OCI-LY1 (cell line): ENCODE measurements around the gene SNTG2.
"Not testable (repeated sequence)": the region's sequence is repeated elsewhere in the genome, so short reads cannot be mapped to it uniquely, and the experiment has no call there.

Source experiments
- H2AFZ ChIP-seq: fragments of 200-600 bp; sonication (generic), shearing (Covaris generic); 2 replicates; pipeline ENCODE4 v1.6.0; 2014; ENCODE audit warnings: antibody characterized with exemption, mild to moderate bottlenecking, low read length
- H3F3A ChIP-seq: fragments of 200-600 bp; sonication (generic), shearing (Covaris generic); 2 replicates; pipeline ENCODE4 v1.6.0; 2014; ENCODE audit warnings: mild to moderate bottlenecking, antibody characterized with exemption, low read length, moderate library complexity; ENCODE audit not compliant: insufficient read depth
- H3K27ac ChIP-seq: fragments of 200-600 bp; sonication (generic); 2 replicates; pipeline ENCODE4 v1.5.1; 2014; ENCODE audit warnings: low read length, mixed run types, mild to moderate bottlenecking, low read depth; ENCODE audit not compliant: poor library complexity, severe bottlenecking
- H3K27me3 ChIP-seq: fragments of 200-600 bp; sonication (generic); 2 replicates; pipeline ENCODE4 v1.6.0; 2014; ENCODE audit warnings: antibody characterized with exemption, mild to moderate bottlenecking, low read length, moderate library complexity; ENCODE audit not compliant: insufficient read depth
- H3K36me3 ChIP-seq: fragments of 200-600 bp; sonication (generic); 2 replicates; pipeline ENCODE4 v1.6.1; 2014; ENCODE audit warnings: mild to moderate bottlenecking, antibody characterized with exemption, low read length, moderate library complexity, mixed read lengths; ENCODE audit not compliant: insufficient read depth
- H3K4me1 ChIP-seq: fragments of 200-600 bp; sonication (generic); 2 replicates; pipeline ENCODE4 v1.5.1; 2014; ENCODE audit warnings: mild to moderate bottlenecking, low read length, moderate library complexity; ENCODE audit not compliant: insufficient read depth, severe bottlenecking
- H3K4me2 ChIP-seq: fragments of 200-600 bp; sonication (generic), shearing (Covaris generic); 2 replicates; pipeline ENCODE4 v1.6.1; 2014; ENCODE audit warnings: low read length
- H3K4me3 ChIP-seq: fragments of 200-600 bp; sonication (generic); 2 replicates; pipeline ENCODE4 v1.5.1; 2014; ENCODE audit warnings: low read length, low read depth, mild to moderate bottlenecking, mixed read lengths; ENCODE audit not compliant: poor library complexity, severe bottlenecking
- H3K79me2 ChIP-seq: fragments of 200-600 bp; shearing (Covaris generic); 2 replicates; pipeline ENCODE4 v1.6.1; 2016; ENCODE audit warnings: mixed run types, low read length, mixed read lengths; ENCODE audit not compliant: insufficient read depth
- H3K9ac ChIP-seq: fragments of 200-600 bp; sonication (generic), shearing (Covaris generic); 2 replicates; pipeline ENCODE4 v1.6.1; 2014; ENCODE audit warnings: mild to moderate bottlenecking, low read length, mixed read lengths
- H3K9me2 ChIP-seq: fragments of 200-600 bp; sonication (generic), shearing (Covaris generic); 2 replicates; pipeline ENCODE4 v1.6.1; 2014; ENCODE audit warnings: low read depth, mild to moderate bottlenecking, low read length, mixed read lengths
- H3K9me3 ChIP-seq: fragments of 200-600 bp; shearing (Covaris generic); 2 replicates; pipeline ENCODE4 v1.6.1; 2014; ENCODE audit warnings: low read length, mixed read lengths
- H4K20me1 ChIP-seq: fragments of 200-600 bp; sonication (generic), shearing (Covaris generic); 2 replicates; pipeline ENCODE4 v1.6.0; 2016; ENCODE audit warnings: mild to moderate bottlenecking, low read length; ENCODE audit not compliant: insufficient read depth
- CTCF ChIP-seq: fragments of 200-600 bp; sonication (generic), shearing (Covaris generic); IDR thresholded peaks from 2 replicates; pipeline ENCODE4 v1.5.1; 2017; ENCODE audit warnings: mild to moderate bottlenecking, antibody characterized with exemption, low read length, moderate library complexity, mixed read lengths
- EZH2 ChIP-seq: fragments of 200-600 bp; sonication (generic), shearing (Covaris generic); IDR thresholded peaks from 2 replicates; pipeline ENCODE4 v1.8.0; 2017; ENCODE audit warnings: borderline replicate concordance, mixed run types, mild to moderate bottlenecking, antibody characterized with exemption, low read length, moderate library complexity, mixed read lengths

The SNTG2 gene

GRCh38 chr2:1104364-1104763 is 153.7 kb downstream of the SNTG2 start:
- no peak overlapping the region for H3K9ac ChIP-seq
- no peak overlapping the region for H3K27ac ChIP-seq
- H3F3A ChIP-seq: no peaks in the 10 kb centered on the region
- no peaks in the 10 kb centered on the region for H3K79me2 ChIP-seq
- TF ChIP-seq EZH2 (no peak), CTCF (no peak)
- H3K4me1 ChIP-seq: no peaks in the 10 kb centered on the region
- no peaks in the 10 kb centered on the region for H3K9me2 ChIP-seq
- no peaks in the 10 kb centered on the region for H4K20me1 ChIP-seq
- H2AFZ ChIP-seq: no peak overlapping the region
- H3K9me3 ChIP-seq: no peaks in the 10 kb centered on the region
- H3K4me3 ChIP-seq: no peak overlapping the region
- no peaks in the 10 kb centered on the region for H3K27me3 ChIP-seq
- H3K36me3 ChIP-seq: no peaks in the 10 kb centered on the region
- no peak overlapping the region for H3K4me2 ChIP-seq

- H3K4me3 ChIP-seq, H3K9me2 ChIP-seq, H3K9ac ChIP-seq, H2AFZ ChIP-seq, H3F3A ChIP-seq, H3K36me3 ChIP-seq, H3K4me1 ChIP-seq, H3K27ac ChIP-seq, H3K9me3 ChIP-seq, H3K4me2 ChIP-seq, H3K79me2 ChIP-seq, H4K20me1 ChIP-seq, H3K27me3 ChIP-seq: not testable (repeated sequence)
Measured at GRCh38 chr2:1106344-1106743, 155.7 kb downstream of the SNTG2 start.

- Histone ChIP-seq H3K27me3 (no peaks in the 10 kb centered on the region), H3K27ac (no peak overlapping the region), H3K9ac (no peak overlapping the region), H3K36me3 (no peaks in the 10 kb centered on the region), H2AFZ (no peak overlapping the region), H4K20me1 (no peaks in the 10 kb centered on the region), H3K4me2 (no peak overlapping the region), H3F3A (no peaks in the 10 kb centered on the region), H3K79me2 (no peaks in the 10 kb centered on the region), H3K9me3 (no peaks in the 10 kb centered on the region), H3K9me2 (no peaks in the 10 kb centered on the region), H3K4me3 (no peak overlapping the region), H3K4me1 (no peaks in the 10 kb centered on the region)
- TF ChIP-seq EZH2 (no peak), CTCF (no peak)
Measured at GRCh38 chr2:1115843-1116539, 165.3 kb downstream of the SNTG2 start.

- no peaks in the 10 kb centered on the region for H3K36me3 ChIP-seq
- no peaks in the 10 kb centered on the region for H3K4me1 ChIP-seq
- H3K79me2 ChIP-seq: no peaks in the 10 kb centered on the region
- no peaks in the 10 kb centered on the region for H3K9me2 ChIP-seq
- H3K9ac ChIP-seq: no peak overlapping the region
- H3K4me3 ChIP-seq: no peak overlapping the region
- H3F3A ChIP-seq: no peaks in the 10 kb centered on the region
- TF ChIP-seq EZH2 (no peak), CTCF (no peak)
- H3K27ac ChIP-seq: no peak overlapping the region
- H3K4me2 ChIP-seq: no peak overlapping the region
- no peaks in the 10 kb centered on the region for H4K20me1 ChIP-seq
- no peak overlapping the region for H2AFZ ChIP-seq
- no peaks in the 10 kb centered on the region for H3K27me3 ChIP-seq
- no peaks in the 10 kb centered on the region for H3K9me3 ChIP-seq
Measured at GRCh38 chr2:1117569-1117968, 166.9 kb downstream of the SNTG2 start.
